Astrocyte of the spinal cord (primary cell): ENCODE results near the gene DCTN1.
A peak's percentile ranks its signal among the peaks of the same experiment; 100 is the strongest.

Experiments used
- DNase-seq: peaks from one replicate; pipeline ENCODE4 v3.0.0; 2011; ENCODE audit warnings: low read depth, low spot score
- H3K4me3 ChIP-seq: 2 replicates; pipeline ENCODE4 v1.5.1; 2011; ENCODE audit warnings: low read depth, mild to moderate bottlenecking, low read length, moderate library complexity
- in situ Hi-C: cut with HindIII; loops from 2 replicates; pipeline ENCODE4 v1.10.0; 2017; ENCODE audit warnings: low sequenced_read_pairs
- TF ChIP-seq, protein P1 (sequence below): IDR thresholded peaks from 2 replicates; pipeline ENCODE4 v1.5.1; 2012; ENCODE audit warnings: low read depth, mild to moderate bottlenecking, low read length, inconsistent platforms

Gene DCTN1

DNA sequence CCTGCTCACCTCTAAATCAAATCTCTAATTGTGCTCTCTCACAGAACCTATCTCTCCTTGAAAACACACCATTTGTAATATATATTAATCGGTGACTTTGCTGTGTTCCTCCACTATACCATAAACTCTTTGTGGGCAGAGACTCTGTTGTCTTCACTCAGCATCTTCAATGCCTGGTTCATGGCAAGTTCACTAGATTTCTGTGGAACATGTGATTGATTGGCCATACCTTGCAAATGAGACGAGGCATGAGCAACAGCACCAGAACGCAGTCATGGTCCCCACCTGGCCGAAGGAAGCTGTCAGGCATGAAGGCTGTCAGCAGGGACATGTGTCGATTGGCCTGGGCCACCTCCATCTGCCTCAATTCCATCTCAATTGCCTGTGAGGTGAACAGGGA is 11.6 kb downstream of the DCTN1 start:
- in situ Hi-C loops = no loop called here
- DNase-seq = no peak
- TF ChIP-seq, protein P1, sequence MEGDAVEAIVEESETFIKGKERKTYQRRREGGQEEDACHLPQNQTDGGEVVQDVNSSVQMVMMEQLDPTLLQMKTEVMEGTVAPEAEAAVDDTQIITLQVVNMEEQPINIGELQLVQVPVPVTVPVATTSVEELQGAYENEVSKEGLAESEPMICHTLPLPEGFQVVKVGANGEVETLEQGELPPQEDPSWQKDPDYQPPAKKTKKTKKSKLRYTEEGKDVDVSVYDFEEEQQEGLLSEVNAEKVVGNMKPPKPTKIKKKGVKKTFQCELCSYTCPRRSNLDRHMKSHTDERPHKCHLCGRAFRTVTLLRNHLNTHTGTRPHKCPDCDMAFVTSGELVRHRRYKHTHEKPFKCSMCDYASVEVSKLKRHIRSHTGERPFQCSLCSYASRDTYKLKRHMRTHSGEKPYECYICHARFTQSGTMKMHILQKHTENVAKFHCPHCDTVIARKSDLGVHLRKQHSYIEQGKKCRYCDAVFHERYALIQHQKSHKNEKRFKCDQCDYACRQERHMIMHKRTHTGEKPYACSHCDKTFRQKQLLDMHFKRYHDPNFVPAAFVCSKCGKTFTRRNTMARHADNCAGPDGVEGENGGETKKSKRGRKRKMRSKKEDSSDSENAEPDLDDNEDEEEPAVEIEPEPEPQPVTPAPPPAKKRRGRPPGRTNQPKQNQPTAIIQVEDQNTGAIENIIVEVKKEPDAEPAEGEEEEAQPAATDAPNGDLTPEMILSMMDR = no peak
- no peak overlapping the region for H3K4me3 ChIP-seq

DNA sequence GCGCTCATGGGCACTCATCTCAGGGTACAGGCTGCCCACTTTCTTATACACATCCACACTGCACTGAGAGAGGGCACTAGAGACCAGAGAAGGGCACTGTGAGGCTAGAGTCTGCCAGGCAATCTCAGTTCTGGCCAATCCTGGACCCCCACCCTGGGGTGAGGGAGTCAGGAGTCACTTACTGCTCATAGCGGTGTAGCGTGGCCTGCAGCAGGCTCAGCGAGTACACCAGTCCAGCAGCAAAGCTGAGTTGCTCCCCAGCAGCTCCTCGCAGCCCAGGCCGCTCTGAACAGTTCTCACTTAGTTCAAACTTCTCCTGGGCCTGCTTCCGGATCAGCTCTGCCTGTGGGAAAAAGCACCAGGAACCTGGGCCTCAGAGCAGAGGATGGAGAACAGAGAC is 12.3 kb downstream of the DCTN1 start:
- TF ChIP-seq, protein P1 = no peak
- DNase-seq = no peak
- in situ Hi-C loops = no loop called here
- no peak overlapping the region for H3K4me3 ChIP-seq

DNA sequence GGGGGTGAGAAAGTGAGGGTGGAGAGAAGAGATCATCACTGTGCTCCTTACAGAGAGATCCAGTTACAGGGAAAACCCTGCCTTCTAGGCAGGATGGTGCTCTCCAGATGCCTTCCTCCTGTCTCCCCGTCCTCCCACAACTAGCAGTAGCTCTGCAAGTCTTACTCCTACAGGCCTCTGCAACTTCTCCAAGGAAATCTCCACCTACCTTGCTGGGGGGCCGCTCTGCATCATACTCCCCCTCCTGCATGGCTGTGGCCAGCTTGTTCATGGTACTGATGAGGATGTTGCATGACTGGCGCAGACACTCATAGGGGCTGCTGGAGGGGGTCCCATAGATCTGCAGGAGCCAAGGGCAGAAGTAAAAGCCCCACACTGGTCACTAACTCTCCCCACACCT is 14.1 kb downstream of the DCTN1 start:
- TF ChIP-seq, protein P1 = no peak
- no peak for DNase-seq

DNA sequence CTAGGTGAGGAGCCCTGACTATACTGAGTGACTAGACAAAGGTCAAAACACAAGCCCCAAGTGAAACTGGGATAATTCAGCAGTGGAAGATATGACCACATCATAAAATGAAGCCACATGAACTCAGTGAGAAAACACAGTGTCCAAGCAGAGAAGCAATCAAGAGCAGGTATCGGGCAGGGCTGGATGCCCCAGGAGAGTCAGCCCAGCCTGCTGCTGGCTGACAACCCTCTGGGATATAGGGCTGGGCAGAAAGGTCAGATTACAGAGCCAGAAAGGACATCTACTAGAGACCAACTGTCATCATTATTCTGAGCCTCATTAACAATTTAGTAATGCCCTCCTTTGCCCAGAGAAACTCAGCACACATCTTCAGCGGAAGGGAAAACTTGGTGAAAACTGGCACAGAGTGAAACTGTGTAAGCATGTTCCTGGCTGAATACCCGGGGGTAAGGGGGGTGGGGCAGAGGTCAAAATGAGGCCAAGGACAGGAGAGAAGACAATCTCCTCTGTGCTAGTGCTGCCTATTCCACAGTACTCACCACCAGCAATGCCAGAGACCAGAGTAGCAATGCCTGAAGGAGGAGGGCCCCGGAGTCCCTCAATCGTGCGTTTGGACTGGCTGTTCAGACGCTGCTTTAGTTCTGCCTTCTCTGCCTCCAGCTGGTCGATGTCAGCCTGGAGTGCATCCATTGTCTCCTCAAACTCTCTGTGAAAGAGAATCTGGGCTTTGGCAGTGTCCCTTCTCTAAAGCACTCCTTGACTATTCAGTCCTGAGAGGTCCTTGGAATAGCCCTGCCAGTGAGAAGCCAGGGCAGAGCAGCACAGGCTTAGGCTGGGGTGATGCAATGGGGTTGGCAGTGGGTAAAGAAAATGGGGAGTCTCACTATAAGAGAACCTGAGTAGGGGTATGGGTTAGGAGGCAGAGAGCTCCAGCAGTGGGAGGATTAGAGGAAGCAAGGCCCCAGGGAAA is 15.3 kb downstream of the DCTN1 start:
- in situ Hi-C loops = no loop called here
- TF ChIP-seq, protein P1 = no peak
- no peak for DNase-seq
- H3K4me3 ChIP-seq = no peak overlapping the region

More for the DNA sequence above, 14.1 kb downstream of the DCTN1 start:
- no peak overlapping the region for H3K4me3 ChIP-seq
- in situ Hi-C loops = no loop called here

DNA sequence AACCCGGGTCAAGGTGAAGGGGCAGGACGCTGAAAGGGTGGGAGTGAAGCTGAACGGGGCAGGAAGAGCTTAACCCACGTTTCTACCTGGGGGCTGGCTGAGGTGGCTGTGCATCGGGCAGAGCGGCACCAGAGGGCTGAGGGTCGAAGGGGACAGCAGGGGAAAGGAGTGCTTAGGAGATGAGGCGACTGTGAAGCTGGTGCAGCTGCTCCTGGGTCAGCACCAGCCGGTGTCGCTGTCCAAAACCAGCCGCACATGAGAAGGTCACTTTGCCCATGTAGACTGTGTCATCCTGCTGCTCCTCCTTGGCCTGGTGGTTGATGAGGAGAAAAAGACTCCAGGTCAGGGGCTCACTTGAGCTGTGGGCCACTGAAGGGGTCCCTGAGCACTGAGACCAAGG is 18.8 kb downstream of the DCTN1 start:
- in situ Hi-C loops = no loop called here
- TF ChIP-seq, protein P1 = no peak
- H3K4me3 ChIP-seq = no peak overlapping the region
- no peak for DNase-seq

DNA sequence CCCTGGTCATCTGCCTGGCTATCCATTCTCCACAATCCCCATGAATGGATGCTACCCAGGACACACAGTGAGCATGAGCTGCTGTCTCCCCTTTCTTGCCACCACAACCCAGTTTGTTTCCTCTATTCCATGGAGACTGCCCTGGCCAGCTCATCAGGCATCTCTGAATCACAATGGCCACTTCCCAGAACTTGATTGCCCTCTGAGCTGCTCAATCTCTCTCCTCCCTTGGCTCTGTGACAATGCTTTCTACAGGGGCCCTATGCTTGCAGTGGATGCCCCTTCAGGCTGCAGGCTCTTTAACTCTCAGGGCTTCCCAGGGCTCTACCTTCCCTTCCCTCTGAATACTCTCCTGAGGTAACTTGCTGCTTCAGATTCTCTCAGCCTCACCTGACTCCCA is 22.5 kb downstream of the DCTN1 start:
- TF ChIP-seq, protein P1 = no peak
- DNase-seq = peak; percentile 7
- no peak overlapping the region for H3K4me3 ChIP-seq
- in situ Hi-C loops = no loop called here
